MCF 10A (cell line): ENCODE results near the gene ABO. TPM values are rescaled to one million over a fixed set of nuclear protein-coding genes. Genes with fewer than 3 reads are reported as not detected.
"Not testable (repeated sequence)": the region's sequence is repeated elsewhere in the genome, so short reads cannot be mapped to it uniquely, and the experiment has no call there.

ENCODE experiments used
- BruUV-seq: library from RNA; stranded (reverse); fragments of 400-500 nt; replicated peaks from 2 replicates; lab custom pipeline; 2021; lab: Mats Ljungman, UMichigan
- CTCF ChIA-PET: fragments of 300-600 bp; sonication (Branson Sonifier 250); formaldehyde crosslinking; extraction: SDS; loops from one replicate; lab custom pipeline; 2021; ENCODE audit warnings: antibody characterized with exemption, inconsistent platforms; lab: Yijun Ruan, JAX
- POLR2A ChIA-PET: fragments of 300-600, 350-650 bp; sonication (Branson Sonifier 250); formaldehyde crosslinking; extraction: SDS; loops from one replicate; lab custom pipeline; 2020; ENCODE audit warnings: antibody characterized with exemption, inconsistent platforms; lab: Yijun Ruan, JAX
- DNase-seq: peaks from one replicate; pipeline ENCODE4 v3.0.0-alpha.2; 2018; ENCODE audit not compliant: unreplicated experiment
- H3K27ac Mint-ChIP-seq: one replicate; pipeline ENCODE4 v1.8.0; 2022; ENCODE audit warnings: mild to moderate bottlenecking, low read depth, mixed read lengths; ENCODE audit not compliant: unreplicated experiment
- H3K27me3 Mint-ChIP-seq: one replicate; pipeline ENCODE4 v1.8.0; 2022; ENCODE audit warnings: mixed read lengths; ENCODE audit not compliant: insufficient read depth, unreplicated experiment
- H3K36me3 Mint-ChIP-seq: one replicate; pipeline ENCODE4 v1.8.0; 2022; ENCODE audit warnings: mild to moderate bottlenecking, moderate library complexity, mixed read lengths; ENCODE audit not compliant: insufficient read depth, unreplicated experiment
- H3K4me1 Mint-ChIP-seq: one replicate; pipeline ENCODE4 v1.8.0; 2022; ENCODE audit warnings: mixed read lengths; ENCODE audit not compliant: insufficient read depth, unreplicated experiment
- H3K4me3 Mint-ChIP-seq: one replicate; pipeline ENCODE4 v1.8.0; 2022; ENCODE audit warnings: mild to moderate bottlenecking, moderate library complexity, mixed read lengths; ENCODE audit not compliant: unreplicated experiment
- H3K9me3 Mint-ChIP-seq: one replicate; pipeline ENCODE4 v1.8.0; 2022; ENCODE audit warnings: mixed read lengths; ENCODE audit not compliant: unreplicated experiment
- CTCF ChIP-seq: fragments of 200-600 bp; IDR thresholded peaks from one replicate; pipeline ENCODE4 v1.8.0; 2022; ENCODE audit warnings: antibody characterized with exemption, mild to moderate bottlenecking; ENCODE audit not compliant: unreplicated experiment
- intact Hi-C: fragments of 100-400 bp; cut with micrococcal nuclease; formaldehyde crosslinking; loops from 2 replicates; pipeline ENCODE4 v1.14.1; 2022
- total RNA-seq: library from RNA; stranded (reverse); gene quantifications from 2 replicates; pipeline ENCODE4 v1.2.3, GENCODE V29; 2022

Gene ABO
- total RNA-seq, 1 experiment from 2014 or later, result not detected

- Mint-ChIP-seq H3K36me3 (no peaks in the 10 kb centered on the region), H3K27me3 (peaks cover 50% of the 10 kb centered on the region), H3K27ac (no peak overlapping the region), H3K4me3 (no peak overlapping the region), H3K4me1 (no peaks in the 10 kb centered on the region), H3K9me3 (no peaks in the 10 kb centered on the region)
- no peak for DNase-seq
- POLR2A ChIA-PET, result no interaction called here
- no peak for TF ChIP-seq CTCF
- intact Hi-C loops, result no loop called here
- CTCF ChIA-PET, result no interaction called here
- BruUV-seq, result no TSS peak
Measured at GRCh38 chr9:133303266-133304157, 28.5 kb upstream of the ABO start.

GRCh38 chr9:133301253-133302230 lies 26.5 kb upstream of the ABO start:
- ChIA-PET POLR2A (no interaction called here), CTCF (no interaction called here)
- DNase-seq, result no peak
- intact Hi-C loops, result no loop called here
- Mint-ChIP-seq H3K4me3 (no peak overlapping the region), H3K27ac (no peak overlapping the region), H3K27me3 (peaks cover 50% of the 10 kb centered on the region), H3K9me3 (no peaks in the 10 kb centered on the region), H3K4me1 (no peaks in the 10 kb centered on the region), H3K36me3 (no peaks in the 10 kb centered on the region)
- TF ChIP-seq CTCF, result no peak
- no TSS peak for BruUV-seq

GRCh38 chr9:133299996-133300395 lies 25.0 kb upstream of the ABO start:
- H3K36me3 Mint-ChIP-seq, BruUV-seq, DNase-seq, intact Hi-C loops, H3K9me3 Mint-ChIP-seq, H3K4me1 Mint-ChIP-seq, POLR2A ChIA-PET, H3K4me3 Mint-ChIP-seq, H3K27ac Mint-ChIP-seq, CTCF ChIA-PET: not testable (repeated sequence)
- peaks cover 47% of the 10 kb centered on the region for H3K27me3 Mint-ChIP-seq

GRCh38 chr9:133294257-133294656 lies 19.3 kb upstream of the ABO start:
- Mint-ChIP-seq H3K4me3 (no peak overlapping the region), H3K4me1 (no peaks in the 10 kb centered on the region), H3K27ac (no peak overlapping the region), H3K9me3 (no peaks in the 10 kb centered on the region), H3K36me3 (no peaks in the 10 kb centered on the region), H3K27me3 (peaks cover 68% of the 10 kb centered on the region)
- CTCF ChIA-PET, result interaction anchor here (0.6 kb wide), 1 partner anchor 13 kb away, joined by 4 read pairs; no protein-coding TSS in a partner anchor
- POLR2A ChIA-PET, result no interaction called here
- intact Hi-C loops, result no loop called here
- DNase-seq, result no peak
- TF ChIP-seq CTCF, result no peak
- no TSS peak for BruUV-seq
